ENCODE results near the gene SERINC3. TPM values are rescaled to one million over a fixed set of nuclear protein-coding genes. Genes with fewer than 3 reads are reported as not detected.

SERINC3 gene
- total and polyA plus RNA-seq, 2 of the 13 experiments (the other 11 are each of a cell fraction or from before 2014, with no cell fraction given), result 82.0 to 226 TPM

DNA sequence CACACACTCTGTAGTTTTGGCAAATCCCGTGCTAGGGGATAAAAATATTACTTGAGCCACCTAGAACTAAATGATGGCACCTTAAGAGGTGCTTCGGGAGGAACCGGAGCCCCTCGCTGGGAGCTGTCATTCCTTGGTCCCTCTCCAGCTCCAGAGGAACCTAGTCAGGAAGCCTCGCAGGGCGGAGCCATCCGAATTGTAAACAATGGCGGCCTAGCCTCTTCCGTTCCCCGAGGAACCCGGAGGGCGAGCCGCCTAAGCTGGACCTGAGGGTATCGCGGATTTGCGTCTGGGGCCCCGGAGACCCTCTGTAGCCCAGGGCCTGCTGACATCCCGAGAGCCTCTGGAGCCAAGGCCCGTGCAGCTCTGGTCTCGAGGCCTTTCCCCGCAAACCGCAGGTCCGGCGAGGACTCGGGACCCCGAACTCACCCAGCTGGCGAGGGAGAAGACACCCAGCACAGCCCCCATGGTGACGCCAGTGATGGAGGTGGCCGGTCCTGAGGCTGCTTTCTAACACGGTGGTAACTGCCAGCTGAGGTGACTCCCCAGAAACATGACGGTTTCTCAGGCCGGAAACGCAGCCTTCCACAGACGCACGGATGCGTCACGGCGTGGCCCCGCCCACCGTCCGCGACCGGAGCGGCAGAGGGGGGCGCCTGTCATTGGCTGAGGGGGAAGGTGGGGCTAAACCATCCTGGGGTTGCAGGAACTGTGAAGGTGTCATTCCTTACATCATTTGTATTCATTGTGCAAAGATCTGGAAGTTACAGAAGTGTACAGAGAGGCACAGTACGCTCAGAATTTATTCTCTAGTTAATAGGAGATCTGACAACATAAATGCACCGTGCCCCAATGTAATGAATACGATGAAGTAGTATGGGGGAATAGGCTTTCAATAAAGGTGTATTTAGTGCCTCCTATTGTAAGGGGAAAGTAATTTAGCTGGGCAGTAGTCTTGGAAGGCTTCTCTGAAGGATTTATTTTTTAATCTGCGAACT, at the start of gene SERINC3 (continued):
- TF ChIP-seq HMGXB3 (CRISPR knock-in tag; IDR thresholded peaks at IDR 0.05; ENCODE audit: borderline replicate concordance), result peak; percentile 74; the same call in 1 of the 2 replicates
- TF ChIP-seq KLF9 (CRISPR knock-in tag; IDR thresholded peaks at IDR 0.05; ENCODE audit: low read depth), result peak; percentile 83; the same call in 1 of the 2 replicates
- TF ChIP-seq ELF1 (CRISPR knock-in tag; IDR thresholded peaks at IDR 0.05), result peak; percentile 82
- 0 out of 2 replicates have a peak, but pooled peaks have one; percentile 34 for TF ChIP-seq RFXANK (CRISPR knock-in tag; IDR thresholded peaks at IDR 0.05)
- TF ChIP-seq HMGXB4 (CRISPR knock-in tag; IDR thresholded peaks at IDR 0.05; ENCODE audit: borderline replicate concordance in 1 of 2, low read depth in 1 of 2), result peak; percentile 88 to 95
- peak; percentile 39; the same call in 1 of the 2 replicates for TF ChIP-seq ZNF121 (CRISPR knock-in tag; IDR thresholded peaks at IDR 0.05)
- TF ChIP-seq ZNF549 (CRISPR knock-in tag; IDR thresholded peaks at IDR 0.05), result peak; percentile 81; the same call in 1 of the 2 replicates
- peak; percentile 99 for TF ChIP-seq SALL2 (CRISPR knock-in tag; IDR thresholded peaks at IDR 0.05)
- peak; percentile 90; the same call in 1 of the 2 replicates for TF ChIP-seq DNMT3B (CRISPR knock-in tag; conservative IDR thresholded peaks at IDR 0.05)
- TF ChIP-seq POLR2G (IDR thresholded peaks at IDR 0.05; ENCODE audit: low read depth, low read length), result peak; percentile 95
- TF ChIP-seq ZNF550 (CRISPR knock-in tag; IDR thresholded peaks at IDR 0.05; ENCODE audit: borderline replicate concordance), result no peak
- TF ChIP-seq, protein P1, sequence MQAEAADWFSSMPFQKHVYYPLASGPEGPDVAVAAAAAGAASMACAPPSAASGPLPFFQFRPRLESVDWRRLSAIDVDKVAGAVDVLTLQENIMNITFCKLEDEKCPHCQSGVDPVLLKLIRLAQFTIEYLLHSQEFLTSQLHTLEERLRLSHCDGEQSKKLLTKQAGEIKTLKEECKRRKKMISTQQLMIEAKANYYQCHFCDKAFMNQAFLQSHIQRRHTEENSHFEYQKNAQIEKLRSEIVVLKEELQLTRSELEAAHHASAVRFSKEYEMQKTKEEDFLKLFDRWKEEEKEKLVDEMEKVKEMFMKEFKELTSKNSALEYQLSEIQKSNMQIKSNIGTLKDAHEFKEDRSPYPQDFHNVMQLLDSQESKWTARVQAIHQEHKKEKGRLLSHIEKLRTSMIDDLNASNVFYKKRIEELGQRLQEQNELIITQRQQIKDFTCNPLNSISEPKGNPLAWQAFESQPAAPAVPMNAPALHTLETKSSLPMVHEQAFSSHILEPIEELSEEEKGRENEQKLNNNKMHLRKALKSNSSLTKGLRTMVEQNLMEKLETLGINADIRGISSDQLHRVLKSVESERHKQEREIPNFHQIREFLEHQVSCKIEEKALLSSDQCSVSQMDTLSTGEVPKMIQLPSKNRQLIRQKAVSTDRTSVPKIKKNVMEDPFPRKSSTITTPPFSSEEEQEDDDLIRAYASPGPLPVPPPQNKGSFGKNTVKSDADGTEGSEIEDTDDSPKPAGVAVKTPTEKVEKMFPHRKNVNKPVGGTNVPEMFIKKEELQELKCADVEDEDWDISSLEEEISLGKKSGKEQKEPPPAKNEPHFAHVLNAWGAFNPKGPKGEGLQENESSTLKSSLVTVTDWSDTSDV (CRISPR knock-in tag; IDR thresholded peaks at IDR 0.05), result peak; percentile 71; the same call in 1 of the 2 replicates
- TF ChIP-seq ISX (CRISPR knock-in tag; conservative IDR thresholded peaks at IDR 0.05), result peak; percentile 96; the same call in 1 of the 2 replicates
- TF ChIP-seq DMTF1 (CRISPR knock-in tag; IDR thresholded peaks at IDR 0.05), result 0 out of 2 replicates have a peak, but pooled peaks have one; percentile 30
- peak; percentile 86; the same call in 1 of the 2 replicates for TF ChIP-seq POGZ (CRISPR knock-in tag; IDR thresholded peaks at IDR 0.05)
- TF ChIP-seq AHR (CRISPR knock-in tag; IDR thresholded peaks at IDR 0.05), result peak; percentile 97; the same call in 1 of the 2 replicates
